ENCODE results near the gene AADACL2. TPM values are rescaled to one million over a fixed set of nuclear protein-coding genes. Genes with fewer than 3 reads are reported as not detected.
"Not testable (repeated sequence)": the region's sequence is repeated elsewhere in the genome, so short reads cannot be mapped to it uniquely, and the experiment has no call there.

Gene AADACL2
- total RNA-seq, 1 experiment from 2014 or later = not detected

- Histone ChIP-seq H3K4me3 (ENCODE audit: low read depth, low read length) (no peak overlapping the region), H3K4me1 (peaks cover 41% of the 10 kb centered on the region), H3K27me3 (replicated peaks; ENCODE audit: control insufficient read depth, insufficient read depth, low read length) (no peaks in the 10 kb centered on the region), H3K9me3 (peaks cover 3% of the 10 kb centered on the region; the same call in 1 of the 2 replicates), H3K36me3 (ENCODE audit: control insufficient read depth, insufficient read depth, low read length) (no peaks in the 10 kb centered on the region)
- Mint-ChIP-seq H3K4me3 (ENCODE audit: unreplicated experiment) (no peak overlapping the region), H3K36me3 (ENCODE audit: insufficient read depth, unreplicated experiment) (no peaks in the 10 kb centered on the region), H3K27ac (ENCODE audit: unreplicated experiment) (no peak overlapping the region), H3K9me3 (ENCODE audit: unreplicated experiment) (peaks cover 14% of the 10 kb centered on the region), H3K4me1 (ENCODE audit: low read depth, unreplicated experiment) (peaks cover 16% of the 10 kb centered on the region), H3K27me3 (ENCODE audit: insufficient read depth, unreplicated experiment) (no peaks in the 10 kb centered on the region)
- ChIA-PET POLR2A (no interaction called here), CTCF (no interaction called here)
- BruUV-seq (replicated peaks) = no TSS peak
- intact Hi-C loops (cut with micrococcal nuclease; ENCODE audit: unreplicated experiment) = loop anchor here (1.0 kb wide), 2 partner anchors 29 to 50 kb away; no protein-coding TSS in a partner anchor
- TF ChIP-seq CTCF (IDR thresholded peaks at IDR 0.05; ENCODE audit: insufficient read depth in 1 of 2, low read depth in 1 of 2, low read length in 1 of 2, severe bottlenecking in 1 of 2, unreplicated experiment in 1 of 2) = no peak
- no peak for DNase-seq
Measured at GRCh38 chr3:151787626-151788025, 53.9 kb downstream of the AADACL2 start.

- BruUV-seq (replicated peaks) = no TSS peak
- H3K4me1 ChIP-seq = peaks cover 47% of the 10 kb centered on the region
- H3K36me3 ChIP-seq (ENCODE audit: control insufficient read depth, insufficient read depth, low read length) = no peaks in the 10 kb centered on the region
- Mint-ChIP-seq H3K36me3 (ENCODE audit: insufficient read depth, unreplicated experiment) (no peaks in the 10 kb centered on the region), H3K9me3 (ENCODE audit: unreplicated experiment) (peaks cover 14% of the 10 kb centered on the region), H3K4me3 (ENCODE audit: unreplicated experiment) (no peak overlapping the region), H3K4me1 (ENCODE audit: low read depth, unreplicated experiment) (peaks cover 16% of the 10 kb centered on the region), H3K27me3 (ENCODE audit: insufficient read depth, unreplicated experiment) (no peaks in the 10 kb centered on the region), H3K27ac (ENCODE audit: unreplicated experiment) (no peak overlapping the region)
- ChIA-PET POLR2A (interaction anchor here (0.9 kb wide), 1 partner anchor 19 kb away, joined by 3 read pairs; no protein-coding TSS in a partner anchor), CTCF (no interaction called here)
- intact Hi-C loops (cut with micrococcal nuclease; ENCODE audit: unreplicated experiment) = loop anchor here (1.0 kb wide), 2 partner anchors 28 to 49 kb away; no protein-coding TSS in a partner anchor
- no peak overlapping the region for H3K4me3 ChIP-seq (ENCODE audit: low read depth, low read length)
- DNase-seq = peak; percentile 50 to 65
- no peaks in the 10 kb centered on the region for H3K27me3 ChIP-seq (replicated peaks; ENCODE audit: control insufficient read depth, insufficient read depth, low read length)
- TF ChIP-seq CTCF (IDR thresholded peaks at IDR 0.05; ENCODE audit: insufficient read depth in 1 of 2, low read depth in 1 of 2, low read length in 1 of 2, severe bottlenecking in 1 of 2, unreplicated experiment in 1 of 2) = no peak
- H3K9me3 ChIP-seq = peaks cover 3% of the 10 kb centered on the region; the same call in 1 of the 2 replicates
Measured at GRCh38 chr3:151788401-151788800, 54.7 kb downstream of the AADACL2 start.

GRCh38 chr3:151789853-151790463, 56.2 kb downstream of the AADACL2 start:
- intact Hi-C loops (cut with micrococcal nuclease; ENCODE audit: unreplicated experiment) = loop anchor here (1.0 kb wide), 1 partner anchor 20 kb away; no protein-coding TSS in a partner anchor
- peaks cover 47% of the 10 kb centered on the region for H3K4me1 ChIP-seq
- H3K36me3 ChIP-seq (ENCODE audit: control insufficient read depth, insufficient read depth, low read length) = no peaks in the 10 kb centered on the region
- Mint-ChIP-seq H3K36me3 (ENCODE audit: insufficient read depth, unreplicated experiment) (no peaks in the 10 kb centered on the region), H3K4me1 (ENCODE audit: low read depth, unreplicated experiment) (peaks cover 16% of the 10 kb centered on the region), H3K27me3 (ENCODE audit: insufficient read depth, unreplicated experiment) (no peaks in the 10 kb centered on the region), H3K9me3 (ENCODE audit: unreplicated experiment) (peaks cover 14% of the 10 kb centered on the region), H3K27ac (ENCODE audit: unreplicated experiment) (peak overlapping the region; percentile 65), H3K4me3 (ENCODE audit: unreplicated experiment) (peak overlapping the region; percentile 54)
- ChIA-PET POLR2A (no interaction called here), CTCF (interaction anchor here (0.8 kb wide), 1 partner anchor 26 kb away, joined by 4 read pairs; no protein-coding TSS in a partner anchor)
- no peaks in the 10 kb centered on the region for H3K27me3 ChIP-seq (replicated peaks; ENCODE audit: control insufficient read depth, insufficient read depth, low read length)
- BruUV-seq (replicated peaks) = no TSS peak
- peak in 1 of 2 experiments; percentile 47 for DNase-seq
- H3K9me3 ChIP-seq = peaks cover 3% of the 10 kb centered on the region; the same call in 1 of the 2 replicates
- no peak overlapping the region for H3K4me3 ChIP-seq (ENCODE audit: low read depth, low read length)
- TF ChIP-seq CTCF (IDR thresholded peaks at IDR 0.05; ENCODE audit: insufficient read depth in 1 of 2, low read depth in 1 of 2, low read length in 1 of 2, severe bottlenecking in 1 of 2, unreplicated experiment in 1 of 2) = no peak

GRCh38 chr3:151790763-151791162, 57.0 kb downstream of the AADACL2 start:
- DNase-seq; H3K27me3 ChIP-seq (replicated peaks; ENCODE audit: control insufficient read depth, insufficient read depth, low read length); H3K4me3 ChIP-seq (ENCODE audit: low read depth, low read length); H3K4me3 Mint-ChIP-seq (ENCODE audit: unreplicated experiment); POLR2A ChIA-PET; H3K36me3 Mint-ChIP-seq (ENCODE audit: insufficient read depth, unreplicated experiment); H3K36me3 ChIP-seq (ENCODE audit: control insufficient read depth, insufficient read depth, low read length); H3K27me3 Mint-ChIP-seq (ENCODE audit: insufficient read depth, unreplicated experiment); BruUV-seq (replicated peaks); H3K9me3 ChIP-seq; CTCF ChIA-PET: not testable (repeated sequence)
- Mint-ChIP-seq H3K9me3 (ENCODE audit: unreplicated experiment) (peaks cover 14% of the 10 kb centered on the region), H3K27ac (ENCODE audit: unreplicated experiment) (peak overlapping the region; percentile 65), H3K4me1 (ENCODE audit: low read depth, unreplicated experiment) (peaks cover 16% of the 10 kb centered on the region)
- intact Hi-C loops (cut with micrococcal nuclease; ENCODE audit: unreplicated experiment) = loop anchor here (1.0 kb wide), 1 partner anchor 20 kb away; no protein-coding TSS in a partner anchor
- H3K4me1 ChIP-seq = peaks cover 47% of the 10 kb centered on the region
